Measurements from ENCODE around the gene MRPL36.
"Not testable (repeated sequence)": the region's sequence is repeated elsewhere in the genome, so short reads cannot be mapped to it uniquely, and the experiment has no call there.

The MRPL36 gene

DNA sequence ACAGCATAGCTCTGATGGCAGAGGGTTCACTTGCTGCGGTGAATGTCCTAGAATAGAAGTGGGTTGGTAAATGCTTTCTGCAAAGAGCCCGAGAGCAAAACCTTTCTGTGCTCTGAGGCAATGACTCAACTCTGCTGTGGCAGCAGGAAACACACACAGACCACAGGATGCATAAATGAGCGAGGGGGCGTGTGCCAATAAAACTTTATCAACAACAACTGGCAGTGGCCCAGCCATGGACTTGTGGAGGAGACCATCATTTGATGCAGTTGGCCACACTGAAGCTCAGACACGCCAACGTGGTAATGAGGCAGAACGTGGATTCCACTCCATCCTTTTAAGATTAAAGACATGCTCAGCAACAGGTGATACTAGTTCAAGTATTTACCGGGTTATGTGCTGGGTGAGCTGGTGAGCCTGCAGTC lies 6.8 kb downstream of the MRPL36 start:
- no peak overlapping the region for H3K4ac ChIP-seq (ENCODE audit: low read depth, low read length)
- no peak overlapping the region for H3K4me2 ChIP-seq (ENCODE audit: low read length)

DNA sequence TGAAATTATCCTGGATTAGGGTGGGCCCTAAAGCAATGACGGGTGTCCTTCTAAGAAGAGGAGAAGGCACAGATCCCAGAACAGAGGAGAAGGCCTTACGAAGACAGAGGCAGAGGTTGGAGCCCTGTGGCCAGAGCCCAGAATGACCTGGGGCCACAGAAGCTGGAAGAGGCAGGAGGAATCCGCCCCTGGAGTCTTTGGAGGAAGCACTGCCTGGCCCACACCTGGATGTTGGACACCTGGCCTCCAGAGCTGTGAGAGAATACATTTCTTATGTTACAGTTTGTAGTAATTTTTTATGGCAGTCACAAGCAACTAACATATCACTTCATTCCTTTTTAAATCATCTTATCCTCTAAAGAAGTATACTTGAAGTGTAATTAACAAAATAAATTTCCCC lies 8.5 kb downstream of the MRPL36 start:
- no peak for DNase-seq
- no peak overlapping the region for H2AFZ ChIP-seq (ENCODE audit: insufficient read depth, low read length, poor library complexity)
- no peak overlapping the region for H3K4me3 ChIP-seq (ENCODE audit: low read depth, low read length)
- H2AK5ac ChIP-seq (ENCODE audit: low read length), result no peak overlapping the region
- no CpG with 5 or more reads among the region's 3 CpGs for WGBS (ENCODE audit: extremely low coverage, insufficient coverage, insufficient read length)
- H3K4ac ChIP-seq (ENCODE audit: low read depth, low read length), result no peak overlapping the region
- no peak overlapping the region for H3K9ac ChIP-seq (ENCODE audit: low read length)
- H2BK120ac ChIP-seq (ENCODE audit: insufficient read depth, low read length, poor library complexity), result no peak overlapping the region
- H3K79me2 ChIP-seq (ENCODE audit: control insufficient read depth, insufficient read depth, low read length, poor library complexity), result no peaks in the 10 kb centered on the region
- no peaks in the 10 kb centered on the region for H3K4me1 ChIP-seq (ENCODE audit: control insufficient read depth in 1 of 2, insufficient read depth in 2 of 2, low read length in 2 of 2)
- no peak overlapping the region for H4K8ac ChIP-seq (ENCODE audit: low read depth, low read length)
- H3K4me2 ChIP-seq (ENCODE audit: low read length), result no peak overlapping the region
- no peak overlapping the region for H4K91ac ChIP-seq (ENCODE audit: low read depth, low read length)
- no peaks in the 10 kb centered on the region for H3K27me3 ChIP-seq (ENCODE audit: insufficient read depth, low read length)
- peaks cover under 1% of the 10 kb centered on the region in 2 experiments for H3K36me3 ChIP-seq (ENCODE audit: control insufficient read depth in 1 of 2, insufficient read depth in 2 of 2, low read length in 2 of 2)
- H3K79me1 ChIP-seq (ENCODE audit: low read length), result no peaks in the 10 kb centered on the region
- no peak overlapping the region for H2BK12ac ChIP-seq (ENCODE audit: low read length)
- no peaks in the 10 kb centered on the region for H3K9me3 ChIP-seq (ENCODE audit: insufficient read depth, low read depth, low read length)
- H2BK5ac ChIP-seq (ENCODE audit: low read depth, low read length, poor library complexity), result no peak overlapping the region
- no peak overlapping the region for H3K18ac ChIP-seq (ENCODE audit: low read length)
- H3K27ac ChIP-seq (ENCODE audit: low read depth, low read length), result no peak overlapping the region
- H3K14ac ChIP-seq (ENCODE audit: low read length), result no peak overlapping the region
- no peak overlapping the region for H3K23ac ChIP-seq (ENCODE audit: low read length)
- H4K12ac ChIP-seq (ENCODE audit: low read depth, low read length), result no peak overlapping the region

More for the DNA sequence above, 6.8 kb downstream of the MRPL36 start:
- DNase-seq, result no peak
- peaks cover 17% of the 10 kb centered on the region in 2 experiments for H3K36me3 ChIP-seq (ENCODE audit: control insufficient read depth in 1 of 2, insufficient read depth in 2 of 2, low read length in 2 of 2)
- no peaks in the 10 kb centered on the region for H3K27me3 ChIP-seq (ENCODE audit: insufficient read depth, low read length)
- H3K18ac ChIP-seq (ENCODE audit: low read length), result no peak overlapping the region
- H4K8ac ChIP-seq (ENCODE audit: low read depth, low read length), result no peak overlapping the region
- H2BK12ac ChIP-seq (ENCODE audit: low read length), result no peak overlapping the region
- H4K91ac ChIP-seq (ENCODE audit: low read depth, low read length), result no peak overlapping the region
- H3K9me3 ChIP-seq (ENCODE audit: insufficient read depth, low read depth, low read length), result no peaks in the 10 kb centered on the region
- no peak overlapping the region for H2BK5ac ChIP-seq (ENCODE audit: low read depth, low read length, poor library complexity)
- H3K23ac ChIP-seq (ENCODE audit: low read length), result no peak overlapping the region
- H2BK120ac ChIP-seq (ENCODE audit: insufficient read depth, low read length, poor library complexity), result no peak overlapping the region
- H3K4me3 ChIP-seq (ENCODE audit: low read depth, low read length), result no peak overlapping the region
- no CpG with 5 or more reads among the region's 8 CpGs for WGBS (ENCODE audit: extremely low coverage, insufficient coverage, insufficient read length)
- H3K79me2 ChIP-seq (ENCODE audit: control insufficient read depth, insufficient read depth, low read length, poor library complexity), result no peaks in the 10 kb centered on the region
- H2AFZ ChIP-seq (ENCODE audit: insufficient read depth, low read length, poor library complexity), result no peak overlapping the region
- H3K9ac ChIP-seq (ENCODE audit: low read length), result no peak overlapping the region
- no peaks in the 10 kb centered on the region for H3K4me1 ChIP-seq (ENCODE audit: control insufficient read depth in 1 of 2, insufficient read depth in 2 of 2, low read length in 2 of 2)
- H3K79me1 ChIP-seq (ENCODE audit: low read length), result no peaks in the 10 kb centered on the region
- H4K12ac ChIP-seq (ENCODE audit: low read depth, low read length), result no peak overlapping the region
- H3K27ac ChIP-seq (ENCODE audit: low read depth, low read length), result no peak overlapping the region
- no peak overlapping the region for H2AK5ac ChIP-seq (ENCODE audit: low read length)
- H3K14ac ChIP-seq (ENCODE audit: low read length), result no peak overlapping the region

DNA sequence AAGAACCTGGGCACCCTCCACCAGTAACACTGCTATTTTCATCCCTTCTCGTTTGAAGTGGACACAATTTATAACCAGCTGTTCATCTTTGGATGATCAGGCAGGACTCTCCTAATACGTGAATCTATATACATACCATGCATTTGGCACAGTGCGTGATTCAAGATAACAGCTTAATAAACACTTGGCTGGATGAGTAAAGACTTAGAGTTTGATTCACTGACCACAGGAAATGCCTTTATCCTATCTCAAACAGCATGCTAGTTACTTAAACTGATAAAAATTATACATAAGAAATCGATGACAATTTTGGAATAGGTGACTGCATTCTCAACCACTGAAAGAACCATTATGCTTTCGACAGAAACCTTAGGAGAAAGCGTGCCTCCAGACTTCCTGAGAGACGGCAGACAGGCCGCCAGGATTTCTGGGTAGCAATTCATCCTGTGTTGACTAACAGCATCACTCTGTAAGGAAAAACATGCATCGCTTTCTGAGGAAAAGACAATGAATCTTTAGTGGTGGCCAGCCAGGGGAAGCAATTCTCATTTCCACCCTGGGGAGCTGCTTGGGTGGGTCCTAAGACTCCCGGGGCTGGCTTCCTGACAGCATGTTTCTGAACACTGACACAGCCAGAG lies 9.7 kb downstream of the MRPL36 start:
- Histone ChIP-seq H4K8ac (ENCODE audit: low read depth, low read length) (no peak overlapping the region), H3K4me3 (ENCODE audit: low read depth, low read length) (no peak overlapping the region), H3K4ac (ENCODE audit: low read depth, low read length) (no peak overlapping the region), H3K9me3 (ENCODE audit: insufficient read depth, low read depth, low read length) (no peaks in the 10 kb centered on the region), H3K4me2 (ENCODE audit: low read length) (no peak overlapping the region), H3K79me1 (ENCODE audit: low read length) (no peaks in the 10 kb centered on the region), H3K36me3 (ENCODE audit: control insufficient read depth in 1 of 2, insufficient read depth in 2 of 2, low read length in 2 of 2) (no peaks in the 10 kb centered on the region), H2BK12ac (ENCODE audit: low read length) (no peak overlapping the region), H3K23ac (ENCODE audit: low read length) (no peak overlapping the region), H2BK120ac (ENCODE audit: insufficient read depth, low read length, poor library complexity) (no peak overlapping the region), H4K12ac (ENCODE audit: low read depth, low read length) (no peak overlapping the region), H3K27ac (ENCODE audit: low read depth, low read length) (no peak overlapping the region), H3K27me3 (ENCODE audit: insufficient read depth, low read length) (no peaks in the 10 kb centered on the region), H3K18ac (ENCODE audit: low read length) (no peak overlapping the region), H3K9ac (ENCODE audit: low read length) (no peak overlapping the region), H4K91ac (ENCODE audit: low read depth, low read length) (no peak overlapping the region), H2AK5ac (ENCODE audit: low read length) (no peak overlapping the region), H2AFZ (ENCODE audit: insufficient read depth, low read length, poor library complexity) (no peak overlapping the region), H3K14ac (ENCODE audit: low read length) (no peak overlapping the region), H3K4me1 (ENCODE audit: control insufficient read depth in 1 of 2, insufficient read depth in 2 of 2, low read length in 2 of 2) (no peaks in the 10 kb centered on the region), H3K79me2 (ENCODE audit: control insufficient read depth, insufficient read depth, low read length, poor library complexity) (no peaks in the 10 kb centered on the region), H2BK5ac (ENCODE audit: low read depth, low read length, poor library complexity) (no peak overlapping the region)
- DNase-seq, result no peak
- WGBS (ENCODE audit: extremely low coverage, insufficient coverage, insufficient read length), result no CpG with 5 or more reads among the region's 10 CpGs

DNA sequence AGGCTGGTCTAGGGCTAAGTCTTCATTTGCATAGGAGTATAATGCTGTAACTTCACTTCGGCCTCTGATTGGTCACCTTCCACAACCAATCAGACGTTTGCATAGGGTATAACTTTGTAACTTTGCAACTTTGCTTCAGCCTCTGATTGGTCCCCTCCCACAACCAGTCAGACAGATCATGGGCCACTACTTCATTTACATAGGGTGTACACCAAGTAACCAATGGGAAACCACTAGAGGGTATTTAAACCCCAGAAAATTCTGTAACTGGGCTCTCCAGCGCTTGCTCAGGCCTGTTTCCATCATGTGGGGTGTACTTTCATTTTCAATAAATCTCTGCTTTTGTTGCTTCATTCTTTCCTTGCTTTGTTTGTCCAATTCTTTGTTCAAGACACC lies 10.2 kb downstream of the MRPL36 start:
- not testable (repeated sequence) for H4K91ac ChIP-seq (ENCODE audit: low read depth, low read length); H2BK120ac ChIP-seq (ENCODE audit: insufficient read depth, low read length, poor library complexity); H3K36me3 ChIP-seq (ENCODE audit: control insufficient read depth in 1 of 2, insufficient read depth in 2 of 2, low read length in 2 of 2); H3K23ac ChIP-seq (ENCODE audit: low read length); H2AK5ac ChIP-seq (ENCODE audit: low read length); H2BK5ac ChIP-seq (ENCODE audit: low read depth, low read length, poor library complexity); H4K8ac ChIP-seq (ENCODE audit: low read depth, low read length); H3K9ac ChIP-seq (ENCODE audit: low read length); H4K12ac ChIP-seq (ENCODE audit: low read depth, low read length); H3K14ac ChIP-seq (ENCODE audit: low read length); H3K27me3 ChIP-seq (ENCODE audit: insufficient read depth, low read length); H3K27ac ChIP-seq (ENCODE audit: low read depth, low read length); H3K79me1 ChIP-seq (ENCODE audit: low read length); DNase-seq; H3K4ac ChIP-seq (ENCODE audit: low read depth, low read length); H3K4me2 ChIP-seq (ENCODE audit: low read length); H3K4me1 ChIP-seq (ENCODE audit: control insufficient read depth in 1 of 2, insufficient read depth in 2 of 2, low read length in 2 of 2); H2AFZ ChIP-seq (ENCODE audit: insufficient read depth, low read length, poor library complexity); H3K79me2 ChIP-seq (ENCODE audit: control insufficient read depth, insufficient read depth, low read length, poor library complexity); H3K18ac ChIP-seq (ENCODE audit: low read length); H3K4me3 ChIP-seq (ENCODE audit: low read depth, low read length); H2BK12ac ChIP-seq (ENCODE audit: low read length); H3K9me3 ChIP-seq (ENCODE audit: insufficient read depth, low read depth, low read length)
- WGBS (ENCODE audit: extremely low coverage, insufficient coverage, insufficient read length), result no CpG with 5 or more reads among the region's 3 CpGs

Measured in trophoblast cell (in vitro differentiated cells and primary cell).